Mesendoderm (in vitro differentiated cells): ENCODE results near the gene SLX1A. TPM values are rescaled to one million over a fixed set of nuclear protein-coding genes. Genes with fewer than 3 reads are reported as not detected.
"Not testable (repeated sequence)": the region's sequence is repeated elsewhere in the genome, so short reads cannot be mapped to it uniquely, and the experiment has no call there.

Experiments used
- DNase-seq: peaks from one replicate; pipeline ENCODE4 v3.0.0; 2013
- H2AK5ac ChIP-seq: 2 replicates; pipeline ENCODE4 v1.6.1; 2013; ENCODE audit warnings: low read length, inconsistent platforms
- H2BK120ac ChIP-seq: 2 replicates; pipeline ENCODE4 v1.6.1; 2013; ENCODE audit warnings: low read depth, mild to moderate bottlenecking, low read length, moderate library complexity, mixed read lengths
- H2BK15ac ChIP-seq: replicated peaks from 2 replicates; pipeline ENCODE4 v1.6.1; 2013; ENCODE audit warnings: low read depth, mild to moderate bottlenecking, moderate library complexity
- H2BK5ac ChIP-seq: 2 replicates; pipeline ENCODE4 v1.6.1; 2013; ENCODE audit warnings: low read length, inconsistent platforms
- H3K18ac ChIP-seq: 2 replicates; pipeline ENCODE4 v1.6.1; 2013; ENCODE audit warnings: mild to moderate bottlenecking, low read length, mixed read lengths
- H3K23ac ChIP-seq: one replicate; pipeline ENCODE4 v1.6.1; 2013; ENCODE audit warnings: low read length
- H3K27ac ChIP-seq: 2 replicates; pipeline ENCODE4 v1.5.1; 2013; ENCODE audit warnings: low read depth, mild to moderate bottlenecking, inconsistent platforms, low read length, moderate library complexity
- H3K27me3 ChIP-seq: 2 replicates; pipeline ENCODE4 v1.6.1; 2013; ENCODE audit warnings: low read length, control low read depth, mild to moderate bottlenecking, inconsistent platforms; ENCODE audit not compliant: insufficient read depth, poor library complexity
- H3K36me3 ChIP-seq: 2 replicates; pipeline ENCODE4 v1.6.1; 2013; ENCODE audit warnings: low read length, inconsistent platforms; ENCODE audit not compliant: control insufficient read depth, insufficient read depth
- H3K4ac ChIP-seq: one replicate; pipeline ENCODE4 v1.6.1; 2013; ENCODE audit warnings: low read depth, mild to moderate bottlenecking, low read length, moderate library complexity
- H3K4me1 ChIP-seq: 2 replicates; pipeline ENCODE4 v1.6.1; 2013; ENCODE audit warnings: low read depth, low read length, inconsistent platforms; ENCODE audit not compliant: control insufficient read depth
- H3K4me2 ChIP-seq: 2 replicates; pipeline ENCODE4 v1.6.1; 2013; ENCODE audit warnings: low read length
- H3K4me3 ChIP-seq: 2 replicates; pipeline ENCODE4 v1.5.1; 2013; ENCODE audit warnings: mild to moderate bottlenecking, low read length
- H3K56ac ChIP-seq: one replicate; pipeline ENCODE4 v1.6.1; 2013; ENCODE audit warnings: low read length
- H3K79me1 ChIP-seq: 2 replicates; pipeline ENCODE4 v1.6.1; 2013; ENCODE audit warnings: low read length, inconsistent platforms
- H3K79me2 ChIP-seq: 2 replicates; pipeline ENCODE4 v1.6.1; 2013; ENCODE audit warnings: mild to moderate bottlenecking, low read length; ENCODE audit not compliant: control insufficient read depth, insufficient read depth
- H3K9ac ChIP-seq: 2 replicates; pipeline ENCODE4 v1.6.1; 2013; ENCODE audit warnings: low read length, inconsistent platforms
- H4K5ac ChIP-seq: one replicate; pipeline ENCODE4 v1.6.1; 2013; ENCODE audit warnings: low read length
- H4K8ac ChIP-seq: one replicate; pipeline ENCODE4 v1.6.1; 2013; ENCODE audit warnings: low read depth, mild to moderate bottlenecking, control low read depth, low read length, moderate library complexity
- WGBS: extraction: QIAGEN DNeasy Blood & Tissue Kit; methylation state at CpG from one replicate; pipeline ENCODE4 v1.1.7; 2013; ENCODE audit warnings: low lambda C conversion rate, missing lambda C conversion rate; ENCODE audit not compliant: insufficient coverage; ENCODE audit errors: extremely low coverage; 5-methylcytosine and 5-hydroxymethylcytosine counted together
- polyA plus RNA-seq, 2 experiments: library from polyadenylated mRNA; stranded (reverse); fragments of 200-250 nt; gene quantifications; one replicate each; pipeline ENCODE4 v1.2.3, GENCODE V29; 2013

Gene SLX1A
- 7.2 TPM for polyA plus RNA-seq (2013, experiment 1 of 2)
- 5.1 TPM for polyA plus RNA-seq (2013, experiment 2 of 2)

DNA sequence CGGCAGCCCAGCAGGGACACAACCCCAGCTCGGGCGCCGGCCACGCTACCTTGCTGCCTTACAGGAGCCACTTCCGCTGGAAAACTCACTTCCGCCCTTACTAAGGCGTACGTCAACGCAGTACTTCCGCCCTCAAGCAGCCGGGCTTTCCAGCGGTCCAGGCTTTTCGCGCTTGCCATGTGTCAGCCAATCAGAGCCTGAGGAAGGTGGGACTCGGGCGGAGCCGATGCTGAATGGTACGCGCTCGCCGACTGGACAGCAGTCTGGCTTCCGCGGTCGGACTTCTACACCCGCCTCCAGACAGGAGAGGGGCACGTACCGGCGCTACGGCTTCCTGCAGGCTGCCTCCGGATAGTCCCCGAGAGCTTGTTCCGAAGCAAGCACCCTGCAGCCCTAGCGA is at the start of gene SLX1A, which contains the start of gene BOLA2B:
Gene SLX1A (plus strand): TSS at position 261 of the 400 bp plus-strand sequence. CDS start 210 bp downstream, outside the sequence.
Gene BOLA2B (minus strand): TSS at position 52 of the 400 bp plus-strand sequence. CDS start 71 bp downstream, outside the sequence.
- not testable (repeated sequence) for H4K5ac ChIP-seq, H3K23ac ChIP-seq, H4K8ac ChIP-seq, H3K4ac ChIP-seq, H2BK5ac ChIP-seq, H3K79me1 ChIP-seq, H2BK15ac ChIP-seq, H3K36me3 ChIP-seq, H3K9ac ChIP-seq, H2AK5ac ChIP-seq, H3K79me2 ChIP-seq, H3K4me1 ChIP-seq, H3K27ac ChIP-seq, H3K18ac ChIP-seq, H2BK120ac ChIP-seq, H3K27me3 ChIP-seq, H3K4me3 ChIP-seq, DNase-seq
- Histone ChIP-seq H3K4me2 (peak within 1 kb of the TSS; percentile 36), H3K56ac (peak within 1 kb of the TSS; percentile 80)
- no CpG with 5 or more reads among the region's 34 CpGs for WGBS

- Histone ChIP-seq H3K79me1 (no peaks in the 10 kb centered on the region), H3K27me3 (no peaks in the 10 kb centered on the region), H3K4me1 (no peaks in the 10 kb centered on the region), H4K8ac (no peak overlapping the region), H3K79me2 (no peaks in the 10 kb centered on the region), H4K5ac (no peak overlapping the region), H3K36me3 (no peaks in the 10 kb centered on the region), H3K4me3 (no peak overlapping the region), H3K18ac (no peak overlapping the region), H3K23ac (no peak overlapping the region), H3K4me2 (no peak overlapping the region), H2AK5ac (no peak overlapping the region), H2BK120ac (no peak overlapping the region), H3K27ac (no peak overlapping the region), H2BK15ac (no peak overlapping the region), H2BK5ac (no peak overlapping the region), H3K4ac (no peak overlapping the region), H3K9ac (no peak overlapping the region), H3K56ac (no peak overlapping the region)
- DNase-seq = no peak
Observed at GRCh38 chr16:30144017-30144416, 49.7 kb upstream of the SLX1A start.

- Histone ChIP-seq H3K4me1 (no peaks in the 10 kb centered on the region), H3K4me3 (no peak overlapping the region), H3K27me3 (no peaks in the 10 kb centered on the region), H4K5ac (no peak overlapping the region), H3K18ac (no peak overlapping the region), H3K4ac (no peak overlapping the region), H3K79me1 (no peaks in the 10 kb centered on the region), H2BK15ac (no peak overlapping the region), H3K23ac (no peak overlapping the region), H3K36me3 (no peaks in the 10 kb centered on the region), H3K79me2 (no peaks in the 10 kb centered on the region), H3K4me2 (no peak overlapping the region), H3K9ac (no peak overlapping the region), H4K8ac (no peak overlapping the region), H2BK120ac (no peak overlapping the region), H3K56ac (no peak overlapping the region), H3K27ac (no peak overlapping the region), H2AK5ac (no peak overlapping the region), H2BK5ac (no peak overlapping the region)
- DNase-seq = no peak
- no CpG with 5 or more reads among the region's 1 CpG for WGBS
Observed at GRCh38 chr16:30144917-30145316, 48.8 kb upstream of the SLX1A start.

GRCh38 chr16:30145657-30146056 is 48.0 kb upstream of the SLX1A start:
- H3K79me2 ChIP-seq = no peaks in the 10 kb centered on the region
- no CpG with 5 or more reads among the region's 1 CpG for WGBS
- H3K4ac ChIP-seq = no peak overlapping the region
- no peaks in the 10 kb centered on the region for H3K4me1 ChIP-seq
- H4K8ac ChIP-seq = no peak overlapping the region
- H2BK15ac ChIP-seq = no peak overlapping the region
- H2BK5ac ChIP-seq = no peak overlapping the region
- no peak overlapping the region for H3K56ac ChIP-seq
- no peak overlapping the region for H3K9ac ChIP-seq
- no peak overlapping the region for H4K5ac ChIP-seq
- H2AK5ac ChIP-seq = no peak overlapping the region
- no peak for DNase-seq
- no peak overlapping the region for H3K4me2 ChIP-seq
- no peaks in the 10 kb centered on the region for H3K27me3 ChIP-seq
- no peak overlapping the region for H3K23ac ChIP-seq
- H3K36me3 ChIP-seq = no peaks in the 10 kb centered on the region
- H3K4me3 ChIP-seq = no peak overlapping the region
- H3K18ac ChIP-seq = no peak overlapping the region
- no peak overlapping the region for H2BK120ac ChIP-seq
- no peaks in the 10 kb centered on the region for H3K79me1 ChIP-seq
- H3K27ac ChIP-seq = no peak overlapping the region

DNA sequence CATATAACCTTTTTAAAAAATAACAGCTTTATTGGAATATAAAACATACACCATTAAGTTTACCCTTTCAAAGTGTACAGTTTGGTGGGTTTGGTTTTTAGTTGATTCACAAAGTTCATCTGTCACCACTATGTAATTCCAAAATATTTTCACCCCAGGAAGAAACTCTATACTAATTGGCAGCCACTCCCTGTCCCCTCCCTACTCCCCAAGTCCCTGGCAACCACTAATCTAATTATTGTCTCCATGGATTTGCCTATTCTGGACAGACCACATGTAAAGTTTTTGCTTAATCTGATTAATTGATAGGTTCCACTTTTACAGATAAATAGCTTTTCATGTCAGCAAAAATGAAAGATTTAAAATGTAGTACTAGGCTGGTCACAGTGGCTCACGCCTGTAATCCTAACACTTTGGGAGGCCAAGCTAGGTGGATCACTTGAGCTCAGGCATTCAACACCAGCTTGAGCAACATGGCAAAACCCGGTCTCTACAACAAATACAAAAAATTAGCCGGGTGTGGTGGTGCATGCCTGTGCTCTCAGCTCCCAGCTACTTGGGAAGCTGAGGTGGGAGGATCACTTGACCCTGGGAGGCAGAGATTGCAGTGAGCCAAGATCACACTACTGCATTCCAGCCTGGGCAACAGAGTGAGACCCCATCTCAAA is 45.7 kb upstream of the SLX1A start:
- Histone ChIP-seq H3K4me3 (no peak overlapping the region), H3K27me3 (no peaks in the 10 kb centered on the region), H4K5ac (no peak overlapping the region), H3K36me3 (no peaks in the 10 kb centered on the region), H3K79me1 (no peaks in the 10 kb centered on the region), H3K18ac (no peak overlapping the region), H3K79me2 (no peaks in the 10 kb centered on the region), H3K23ac (no peak overlapping the region), H2BK120ac (no peak overlapping the region), H2BK5ac (no peak overlapping the region), H3K56ac (no peak overlapping the region), H3K27ac (no peak overlapping the region), H2AK5ac (no peak overlapping the region), H2BK15ac (no peak overlapping the region), H3K9ac (no peak overlapping the region), H3K4me2 (no peak overlapping the region), H4K8ac (no peak overlapping the region), H3K4me1 (no peaks in the 10 kb centered on the region), H3K4ac (no peak overlapping the region)
- WGBS = no CpG with 5 or more reads among the region's 3 CpGs
- DNase-seq = no peak
